HG02973 (cell line): Measurements from ENCODE around the gene GGT6.

Experiments
- ATAC-seq: cut with Tn5 transposase; IDR thresholded peaks from one replicate; pipeline ENCODE4 v1.9.1; 2021; ENCODE audit warnings: moderate library complexity; ENCODE audit not compliant: unreplicated experiment

GGT6 gene

DNA sequence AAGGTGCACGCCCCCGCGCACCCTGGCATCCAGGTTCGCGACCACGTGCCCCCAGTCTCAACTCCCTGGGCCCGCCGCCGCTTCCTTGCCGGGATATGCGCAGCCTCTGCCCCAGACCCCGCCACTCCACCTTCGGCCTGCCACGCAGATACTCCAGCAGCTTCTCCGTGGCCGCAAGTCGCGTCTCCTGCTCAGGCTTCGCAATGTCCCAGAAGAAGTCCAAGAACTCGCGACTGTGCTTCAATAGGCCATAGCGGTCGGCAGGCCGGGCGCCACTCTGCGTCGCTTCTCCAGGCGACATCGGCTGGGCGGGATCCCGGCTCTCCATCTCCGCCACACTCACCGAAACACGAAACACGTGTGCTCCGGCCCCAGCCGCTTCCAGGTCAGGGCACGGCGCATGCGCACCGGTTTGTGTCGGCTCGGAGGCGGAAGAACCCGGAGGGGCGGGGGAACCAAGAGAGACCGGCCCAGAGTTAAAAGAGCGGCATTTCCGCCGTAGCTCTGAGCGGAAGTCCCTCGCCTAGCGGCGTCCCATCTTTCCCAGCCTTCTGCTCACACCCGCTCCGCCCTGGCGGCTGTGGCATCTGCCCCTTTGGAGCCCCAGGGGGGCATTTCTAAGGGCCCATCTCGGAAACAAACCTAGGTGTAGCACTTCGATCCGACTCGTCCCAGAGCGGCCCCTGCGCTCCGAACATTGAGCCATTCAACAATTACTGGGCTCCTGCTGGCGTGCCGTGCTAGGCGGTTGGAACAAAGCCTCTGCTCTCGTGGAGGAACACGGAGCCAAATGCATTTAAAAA, 5.2 kb downstream of the GGT6 start, which contains the start of gene MYBBP1A:
Gene MYBBP1A, minus strand, starts transcription at position 388 of the 803 bp plus-strand sequence. Its CDS starts 60 bp downstream, at position 328.
- ATAC-seq = peak; percentile 74

DNA sequence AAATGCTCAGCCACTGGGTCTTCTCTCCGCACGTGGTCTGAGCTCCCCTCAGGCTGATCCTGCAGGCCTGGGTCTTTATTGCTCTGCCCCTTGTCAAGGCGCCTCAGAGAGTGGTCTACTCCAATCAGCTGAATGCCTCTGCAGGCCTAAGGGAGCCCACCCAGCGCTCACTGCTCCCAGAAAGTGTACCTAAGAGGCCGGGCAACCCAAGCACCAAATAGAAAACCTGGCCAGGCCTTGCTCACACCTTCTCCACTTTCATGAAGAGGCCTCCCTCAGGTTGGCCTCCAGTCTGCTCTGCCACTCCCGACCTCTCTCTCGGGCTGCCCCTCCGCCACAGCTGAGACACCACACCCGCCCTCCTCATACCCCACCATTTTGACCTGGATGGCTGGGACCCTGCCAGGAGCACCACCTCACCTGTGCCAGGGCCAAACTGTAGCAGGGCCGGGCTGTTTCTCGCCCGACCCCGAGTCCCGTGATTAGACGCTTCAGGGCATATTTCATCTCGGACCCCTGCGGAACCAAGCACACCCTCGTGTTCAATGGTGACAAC, 5.9 kb downstream of the GGT6 start:
- ATAC-seq = no peak

- ATAC-seq = no peak
These were observed 6.7 kb downstream of the GGT6 start for GRCh38 chr17:4553669-4554068.

- no peak for ATAC-seq
These were observed 8.4 kb downstream of the GGT6 start for GRCh38 chr17:4551796-4552525.

DNA sequence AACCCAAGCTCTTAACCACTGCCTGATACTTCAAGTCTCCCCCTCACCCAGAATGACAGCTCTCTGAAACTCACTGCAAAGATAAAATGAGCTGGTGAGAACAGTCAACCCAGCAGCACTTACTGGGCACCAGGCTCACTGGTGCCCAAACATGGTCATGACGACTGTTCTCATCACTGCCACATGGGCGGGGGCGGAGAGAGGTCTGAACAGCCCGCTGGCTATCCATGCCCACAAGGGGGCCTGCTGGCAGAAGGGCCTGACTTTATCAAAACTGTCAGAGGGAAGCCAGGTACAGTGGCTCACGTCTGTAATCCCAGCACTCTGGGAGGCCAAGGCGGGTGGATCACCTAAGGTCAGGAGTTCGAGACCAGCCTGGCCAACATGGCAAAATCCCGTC, 9.2 kb downstream of the GGT6 start:
- ATAC-seq = no peak

- no peak for ATAC-seq
These were observed 9.8 kb downstream of the GGT6 start for GRCh38 chr17:4550534-4551039.

DNA sequence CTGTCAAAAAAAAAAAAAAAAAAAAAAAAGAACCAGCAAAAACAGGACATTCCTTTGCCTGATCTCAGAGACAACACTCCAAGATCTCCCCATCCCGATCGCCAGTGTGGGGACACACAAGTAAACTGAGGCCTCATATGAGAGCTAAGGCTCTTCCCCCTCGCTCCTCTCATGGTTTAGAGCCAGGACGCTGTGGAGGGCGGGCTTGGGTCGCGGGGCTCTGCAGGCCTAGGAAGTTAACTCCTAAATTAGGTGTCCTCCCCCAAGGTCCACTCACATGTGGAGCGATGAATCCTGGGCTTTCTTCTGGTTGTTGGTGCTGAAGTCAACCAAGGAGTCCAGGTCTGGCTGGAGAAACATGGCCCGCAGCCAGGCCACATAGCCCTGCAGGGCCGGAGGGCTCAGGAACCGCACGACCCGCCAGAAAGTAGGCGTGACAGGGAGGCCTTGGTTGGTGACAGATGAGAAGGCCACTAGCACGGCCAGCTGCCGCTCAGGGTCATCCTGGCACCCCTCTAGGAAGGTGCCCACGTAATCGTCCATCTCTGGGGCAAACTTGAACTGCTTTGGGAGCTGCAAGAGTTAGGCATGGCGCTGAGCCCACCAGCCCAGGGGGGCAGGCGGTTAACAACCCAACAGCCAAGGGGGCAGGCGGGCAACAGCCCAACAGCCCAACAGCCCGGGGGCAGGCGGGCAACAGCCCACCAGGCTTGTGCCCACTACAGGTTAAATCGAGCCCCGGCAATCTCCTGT, 10.4 kb downstream of the GGT6 start:
- no peak for ATAC-seq

DNA sequence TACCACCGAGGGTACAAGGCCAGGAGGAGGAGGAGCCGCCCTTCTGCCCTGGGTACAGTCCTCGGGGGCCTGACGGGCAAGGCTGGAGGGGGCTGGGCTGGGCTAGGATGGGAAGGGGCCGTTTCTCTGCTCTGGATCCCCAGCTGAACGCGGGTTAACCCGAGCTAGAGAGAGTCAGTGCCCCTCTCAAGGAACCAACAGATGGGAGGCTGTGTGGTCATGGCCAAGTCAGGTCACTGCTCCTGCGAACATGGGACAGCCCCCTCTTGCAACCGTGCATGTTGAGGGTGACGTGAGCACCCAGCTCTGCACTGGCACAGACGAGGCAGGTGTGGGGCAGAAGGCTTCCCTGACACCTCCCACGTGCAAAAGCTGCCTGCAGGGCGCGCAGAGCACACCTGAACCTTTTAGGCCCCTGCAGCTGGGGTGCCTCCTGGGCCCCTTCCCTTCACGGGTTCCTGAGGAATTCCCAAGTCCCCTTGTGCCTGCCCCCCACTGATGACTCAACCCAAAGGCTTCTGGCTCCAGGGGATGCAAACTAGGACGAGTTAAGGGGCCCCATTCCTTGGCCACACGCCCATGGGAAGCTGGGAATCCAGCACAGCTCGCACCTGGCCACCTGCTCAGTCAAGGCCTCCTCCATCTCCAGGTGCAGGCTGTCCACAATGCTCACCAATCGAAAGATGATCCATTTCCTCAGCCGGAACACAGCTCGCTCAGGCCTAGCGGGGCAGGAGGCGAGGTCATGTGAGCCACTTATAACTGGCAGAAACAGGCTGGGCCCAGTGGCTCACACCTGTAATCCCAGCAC, 11.5 kb downstream of the GGT6 start:
- ATAC-seq = no peak

GRCh38 chr17:4548061-4548461, 12.3 kb downstream of the GGT6 start:
- no peak for ATAC-seq

DNA sequence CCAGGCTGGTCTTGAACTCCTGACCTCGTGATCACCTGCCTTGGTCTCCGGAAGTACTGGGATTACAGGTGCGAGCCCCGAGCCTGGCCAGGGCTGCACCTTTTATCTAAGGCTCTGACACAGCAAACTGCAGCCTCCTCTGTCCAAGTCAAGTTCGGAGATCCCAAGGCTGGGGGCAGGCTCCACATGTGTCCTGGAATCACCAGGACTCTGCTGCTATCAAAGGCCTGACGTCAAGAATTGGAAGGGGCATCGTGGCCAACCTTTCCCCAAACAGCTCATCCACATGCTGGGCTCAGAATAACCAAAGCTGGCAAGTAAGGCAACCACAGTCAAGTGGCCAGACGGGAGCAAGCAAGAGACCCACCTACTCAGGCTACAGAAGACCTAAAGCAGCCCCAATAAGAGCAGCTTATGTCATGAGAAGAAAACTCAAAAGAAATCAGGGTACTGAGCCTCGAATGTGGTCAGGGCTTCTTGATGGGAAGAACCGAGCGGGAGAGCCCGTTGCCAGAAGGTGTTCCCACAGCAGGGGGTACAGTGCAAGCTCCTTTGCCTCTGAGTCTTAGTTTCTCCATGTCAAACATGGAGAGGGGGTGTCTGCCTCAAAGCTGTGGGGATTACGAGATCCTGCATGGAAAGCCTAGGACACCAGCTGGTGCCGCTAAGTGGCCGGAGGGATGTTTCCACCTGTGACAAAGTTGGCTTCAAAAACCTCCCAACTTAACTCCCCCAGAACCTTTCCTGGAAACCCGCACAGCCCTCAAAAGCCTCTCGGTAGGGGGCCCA, 13.1 kb downstream of the GGT6 start:
- ATAC-seq = no peak

- no peak for ATAC-seq
These were observed 15.0 kb downstream of the GGT6 start for GRCh38 chr17:4545217-4545951.

- no peak for ATAC-seq
These were observed 15.5 kb downstream of the GGT6 start for GRCh38 chr17:4544951-4545216.

DNA sequence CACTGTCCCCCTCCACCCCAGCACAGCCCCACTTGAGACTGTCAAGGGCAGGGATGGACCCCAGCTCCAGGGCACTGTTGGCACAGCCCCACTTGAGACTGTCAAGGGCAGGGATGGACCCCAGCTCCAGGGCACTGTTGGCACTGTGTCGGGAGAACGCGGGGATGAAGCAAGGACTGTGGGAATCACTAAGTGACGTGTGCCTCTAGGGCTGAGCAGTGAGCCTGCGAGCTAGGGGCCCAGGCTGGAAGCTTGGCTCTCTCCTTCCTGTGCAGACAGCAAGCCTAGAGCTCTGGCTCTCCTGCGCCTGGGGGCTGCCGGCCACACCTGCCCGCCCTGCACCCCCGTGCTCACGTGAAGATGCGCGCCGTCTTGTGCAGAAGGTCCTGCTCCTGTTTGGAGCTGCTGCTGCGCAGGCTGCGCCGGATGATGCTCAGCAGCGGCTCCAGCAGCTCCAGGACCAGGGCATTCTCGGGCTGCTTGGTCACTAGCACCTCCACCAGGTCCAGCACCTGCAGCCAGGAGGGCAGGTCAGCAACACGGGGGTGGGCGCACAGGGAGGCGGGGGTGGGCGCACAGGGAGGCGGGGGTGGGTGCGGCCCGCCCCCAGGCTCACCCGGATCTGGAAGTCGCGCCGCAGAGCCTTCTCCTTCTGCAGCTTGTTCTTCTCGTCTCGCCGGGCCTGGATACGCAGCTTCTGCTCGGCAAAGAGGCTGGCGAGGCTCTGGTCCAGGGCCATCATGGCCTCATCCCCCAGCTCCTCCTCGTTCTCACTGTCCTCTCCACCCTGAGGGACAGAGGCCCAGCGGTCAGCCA, 16.0 kb downstream of the GGT6 start:
- ATAC-seq = no peak

DNA sequence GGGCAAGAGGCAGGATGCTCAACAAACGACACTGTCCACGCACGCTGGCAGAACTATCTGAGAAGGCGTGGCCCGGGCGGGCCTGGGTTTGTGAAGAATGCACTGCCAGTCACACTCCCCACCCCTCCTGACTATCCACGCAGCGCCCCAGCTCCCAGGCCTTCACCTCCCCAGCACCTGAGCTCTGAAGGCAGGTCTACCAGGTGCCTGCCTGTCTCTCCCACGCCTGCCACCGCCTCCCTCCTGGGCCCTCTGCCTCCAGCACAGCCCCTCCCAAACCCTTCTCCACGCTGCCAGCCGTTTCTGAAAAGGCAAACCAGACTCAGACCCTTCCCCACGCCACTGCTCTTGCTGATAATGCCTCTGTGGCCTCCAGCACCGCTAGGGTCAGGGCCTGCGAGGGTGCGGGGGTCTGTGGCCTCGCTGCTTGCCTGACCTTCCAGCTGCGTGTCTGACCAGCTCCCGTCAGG, 16.8 kb downstream of the GGT6 start:
- ATAC-seq = no peak

DNA sequence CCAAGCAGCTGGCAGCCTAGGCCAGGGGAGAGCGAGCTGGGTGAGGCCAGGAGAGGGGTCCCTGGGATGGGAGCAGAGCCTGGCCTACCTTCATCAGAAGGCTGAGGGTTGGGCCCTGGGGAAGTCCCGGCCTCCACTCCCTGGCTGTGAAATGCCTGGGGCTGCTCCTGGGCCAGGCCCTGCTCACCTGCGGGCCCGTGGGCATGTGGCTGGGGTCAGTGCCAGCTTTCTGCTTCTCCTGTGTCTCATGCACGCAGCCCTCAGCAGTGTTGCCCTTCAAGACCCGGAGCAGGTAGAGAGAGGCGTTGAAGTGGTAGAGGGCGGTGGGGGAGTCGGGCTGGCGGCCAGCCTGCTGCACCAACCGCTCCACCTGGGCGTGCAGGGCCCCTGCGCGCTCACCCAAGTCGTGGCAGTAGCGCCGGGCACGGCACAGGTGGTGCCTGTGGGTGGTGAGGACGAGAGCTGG, 17.6 kb downstream of the GGT6 start:
- ATAC-seq = no peak

DNA sequence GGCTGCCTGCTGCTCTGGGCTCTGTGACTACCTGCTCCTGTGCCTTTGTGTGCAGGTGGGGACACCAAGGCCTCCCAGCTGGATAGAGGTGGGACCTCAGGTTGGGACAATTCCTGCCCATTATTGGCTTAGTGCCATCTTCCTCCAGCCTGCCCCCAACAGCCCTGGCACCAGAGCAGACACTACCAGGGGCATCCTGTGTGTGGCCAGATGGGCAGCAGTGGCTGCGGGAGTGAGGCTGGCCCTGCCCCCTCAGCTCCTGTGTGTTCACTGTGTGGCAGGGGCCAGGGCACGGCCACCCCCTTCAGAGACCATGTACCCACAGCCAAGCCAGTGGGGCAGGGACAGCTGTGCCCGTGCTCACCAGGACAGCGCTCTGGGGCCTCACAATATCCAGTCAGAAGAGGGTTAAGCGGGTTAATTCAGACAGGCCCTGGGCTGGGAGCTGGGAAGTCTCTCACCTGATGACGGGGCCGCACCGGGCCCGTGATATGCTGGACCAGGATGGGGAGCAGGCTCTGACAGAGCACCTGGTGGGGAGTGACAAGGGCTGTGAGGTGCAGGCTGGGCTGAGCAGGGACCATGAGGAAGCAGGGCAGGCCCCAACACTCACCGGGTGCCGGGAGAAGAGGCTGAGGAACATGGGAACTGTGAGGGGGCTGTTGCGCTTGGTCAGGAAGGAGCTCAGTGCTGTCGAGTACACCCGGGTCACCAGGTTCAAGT, 18.2 kb downstream of the GGT6 start:
- ATAC-seq = no peak

- no peak for ATAC-seq
These were observed 18.9 kb downstream of the GGT6 start for GRCh38 chr17:4541328-4542002.
